IgD-negative memory B cell (primary cell): ENCODE measurements around the gene F3. TPM values are rescaled to one million over a fixed set of nuclear protein-coding genes. Genes with fewer than 3 reads are reported as not detected.

Experiments used
- H3K27ac Mint-ChIP-seq, 3 donors: one replicate each; pipeline ENCODE4 v1.8.0; 2020 to 2022; ENCODE audit warnings: mild to moderate bottlenecking in 3 of 3, mixed read lengths in 3 of 3, moderate library complexity in 1 of 3
- H3K27me3 Mint-ChIP-seq: one replicate; pipeline ENCODE4 v1.8.0; 2021; ENCODE audit warnings: mixed read lengths
- H3K36me3 Mint-ChIP-seq: one replicate; pipeline ENCODE4 v1.8.0; 2020; ENCODE audit warnings: mild to moderate bottlenecking, mixed read lengths
- H3K4me1 Mint-ChIP-seq, 3 donors: one replicate each; pipeline ENCODE4 v1.8.0; 2020 to 2022; ENCODE audit warnings: mixed read lengths in 3 of 3, mild to moderate bottlenecking in 1 of 3
- H3K4me3 Mint-ChIP-seq, 4 donors: one replicate each; pipeline ENCODE4 v1.8.0; 2020 to 2022; ENCODE audit warnings: mild to moderate bottlenecking in 4 of 4, mixed read lengths in 4 of 4, moderate library complexity in 3 of 4
- H3K9me3 Mint-ChIP-seq, 3 donors: one replicate each; pipeline ENCODE4 v1.8.0; 2020 to 2021; ENCODE audit warnings: mixed read lengths in 3 of 3, mild to moderate bottlenecking in 1 of 3
- polyA plus RNA-seq: library from polyadenylated mRNA; unstranded; fragments of 300-500 nt; fragmentation: Illumina TruSeq; gene quantifications from one replicate; pipeline ENCODE4 v1.2.3, GENCODE V29; 2021

Gene F3
- polyA plus RNA-seq, 1 donor from 2014 or later: not detected

GRCh38 chr1:94562519-94563260 is 21.1 kb upstream of the F3 start:
- Mint-ChIP-seq H3K27ac (no peak overlapping the region), H3K4me3 (no peak overlapping the region), H3K36me3 (no peaks in the 10 kb centered on the region), H3K4me1 (no peaks in the 10 kb centered on the region), H3K27me3 (peaks cover 3% of the 10 kb centered on the region), H3K9me3 (peaks cover 0 to 1% (median 0%) of the 10 kb centered on the region in 3 donors)

GRCh38 chr1:94560333-94560732 is 18.8 kb upstream of the F3 start:
- no peak overlapping the region for H3K27ac Mint-ChIP-seq
- peaks cover 4% of the 10 kb centered on the region for H3K27me3 Mint-ChIP-seq
- H3K9me3 Mint-ChIP-seq: no peaks in the 10 kb centered on the region
- no peaks in the 10 kb centered on the region for H3K4me1 Mint-ChIP-seq
- no peaks in the 10 kb centered on the region for H3K36me3 Mint-ChIP-seq
- H3K4me3 Mint-ChIP-seq: no peak overlapping the region

- no peaks in the 10 kb centered on the region for H3K4me1 Mint-ChIP-seq
- no peak overlapping the region for H3K27ac Mint-ChIP-seq
- H3K36me3 Mint-ChIP-seq: no peaks in the 10 kb centered on the region
- peaks cover 8% of the 10 kb centered on the region for H3K27me3 Mint-ChIP-seq
- no peaks in the 10 kb centered on the region for H3K9me3 Mint-ChIP-seq
- H3K4me3 Mint-ChIP-seq: no peak overlapping the region
These were observed 18.4 kb upstream of the F3 start for GRCh38 chr1:94559921-94560320.

GRCh38 chr1:94555091-94555490 is 13.5 kb upstream of the F3 start:
- Mint-ChIP-seq H3K9me3 (no peaks in the 10 kb centered on the region), H3K36me3 (no peaks in the 10 kb centered on the region), H3K27me3 (peaks cover 9% of the 10 kb centered on the region), H3K27ac (no peak overlapping the region), H3K4me1 (no peaks in the 10 kb centered on the region), H3K4me3 (no peak overlapping the region)

GRCh38 chr1:94554580-94554979 is 13.0 kb upstream of the F3 start:
- Mint-ChIP-seq H3K27me3 (peaks cover 11% of the 10 kb centered on the region), H3K4me1 (no peaks in the 10 kb centered on the region), H3K4me3 (no peak overlapping the region), H3K27ac (no peak overlapping the region), H3K9me3 (no peaks in the 10 kb centered on the region), H3K36me3 (no peaks in the 10 kb centered on the region)

GRCh38 chr1:94553931-94554330 is 12.4 kb upstream of the F3 start:
- H3K4me1 Mint-ChIP-seq: no peaks in the 10 kb centered on the region
- no peaks in the 10 kb centered on the region for H3K36me3 Mint-ChIP-seq
- no peak overlapping the region for H3K27ac Mint-ChIP-seq
- H3K27me3 Mint-ChIP-seq: peaks cover 11% of the 10 kb centered on the region
- no peak overlapping the region for H3K4me3 Mint-ChIP-seq
- H3K9me3 Mint-ChIP-seq: no peaks in the 10 kb centered on the region

- Mint-ChIP-seq H3K27me3 (peaks cover 11% of the 10 kb centered on the region), H3K4me3 (no peak overlapping the region)
These were observed 11.8 kb upstream of the F3 start for GRCh38 chr1:94553323-94553730.

GRCh38 chr1:94552071-94552586 is 10.6 kb upstream of the F3 start:
- Mint-ChIP-seq H3K9me3 (no peaks in the 10 kb centered on the region), H3K36me3 (no peaks in the 10 kb centered on the region), H3K4me1 (no peaks in the 10 kb centered on the region), H3K27me3 (peaks cover 15% of the 10 kb centered on the region), H3K27ac (no peak overlapping the region), H3K4me3 (no peak overlapping the region)

More at GRCh38 chr1:94553323-94553730, 11.8 kb upstream of the F3 start:
- H3K27ac Mint-ChIP-seq: no peak overlapping the region
- H3K36me3 Mint-ChIP-seq: no peaks in the 10 kb centered on the region
- no peaks in the 10 kb centered on the region for H3K4me1 Mint-ChIP-seq
- H3K9me3 Mint-ChIP-seq: no peaks in the 10 kb centered on the region

GRCh38 chr1:94551449-94551848 is 9.9 kb upstream of the F3 start:
- Mint-ChIP-seq H3K9me3 (peaks cover 0 to 3% (median 0%) of the 10 kb centered on the region in 3 donors), H3K36me3 (no peaks in the 10 kb centered on the region), H3K27me3 (peaks cover 15% of the 10 kb centered on the region), H3K4me3 (no peak overlapping the region), H3K4me1 (no peaks in the 10 kb centered on the region), H3K27ac (no peak overlapping the region)

- no peak overlapping the region for H3K27ac Mint-ChIP-seq
These were observed 9.3 kb upstream of the F3 start for GRCh38 chr1:94550800-94551241.

GRCh38 chr1:94550396-94550795 is 8.8 kb upstream of the F3 start:
- peaks cover 0 to 3% (median 0%) of the 10 kb centered on the region in 3 donors for H3K9me3 Mint-ChIP-seq
- H3K4me3 Mint-ChIP-seq: no peak overlapping the region
- H3K27me3 Mint-ChIP-seq: peaks cover 12% of the 10 kb centered on the region
- H3K4me1 Mint-ChIP-seq: no peaks in the 10 kb centered on the region
- H3K36me3 Mint-ChIP-seq: no peaks in the 10 kb centered on the region
- no peak overlapping the region for H3K27ac Mint-ChIP-seq

More at GRCh38 chr1:94550800-94551241, 9.3 kb upstream of the F3 start:
- H3K9me3 Mint-ChIP-seq: peaks cover 0 to 3% (median 0%) of the 10 kb centered on the region in 3 donors
- H3K4me1 Mint-ChIP-seq: no peaks in the 10 kb centered on the region
- no peaks in the 10 kb centered on the region for H3K36me3 Mint-ChIP-seq
- no peak overlapping the region for H3K4me3 Mint-ChIP-seq
- H3K27me3 Mint-ChIP-seq: peaks cover 15% of the 10 kb centered on the region

- Mint-ChIP-seq H3K4me1 (no peaks in the 10 kb centered on the region), H3K27ac (no peak overlapping the region), H3K36me3 (no peaks in the 10 kb centered on the region), H3K4me3 (no peak overlapping the region), H3K27me3 (peaks cover 8% of the 10 kb centered on the region), H3K9me3 (peaks cover 0 to 3% (median 0%) of the 10 kb centered on the region in 3 donors)
These were observed 8.1 kb upstream of the F3 start for GRCh38 chr1:94549706-94550105.

GRCh38 chr1:94544706-94545490 is 3.3 kb upstream of the F3 start:
- peaks cover 6 to 11% (median 7%) of the 10 kb centered on the region in 3 donors for H3K4me1 Mint-ChIP-seq
- no peak overlapping the region for H3K27ac Mint-ChIP-seq
- H3K36me3 Mint-ChIP-seq: no peaks in the 10 kb centered on the region
- peak overlapping the region in 1 of 4 donors; percentile 36 for H3K4me3 Mint-ChIP-seq
- H3K27me3 Mint-ChIP-seq: peaks cover 32% of the 10 kb centered on the region
- H3K9me3 Mint-ChIP-seq: peaks cover 0 to 3% (median 0%) of the 10 kb centered on the region in 3 donors

- Mint-ChIP-seq H3K27me3 (peaks cover 31% of the 10 kb centered on the region), H3K4me1 (peaks cover 6 to 11% (median 7%) of the 10 kb centered on the region in 3 donors), H3K27ac (no peak overlapping the region), H3K9me3 (peaks cover 0 to 3% (median 0%) of the 10 kb centered on the region in 3 donors), H3K4me3 (peak overlapping the region in 1 of 4 donors; percentile 36), H3K36me3 (no peaks in the 10 kb centered on the region)
These were observed 2.5 kb upstream of the F3 start for GRCh38 chr1:94543893-94544635.

- Mint-ChIP-seq H3K9me3 (peaks cover 0 to 3% (median 0%) of the 10 kb centered on the region in 3 donors), H3K4me1 (peaks cover 6 to 11% (median 7%) of the 10 kb centered on the region in 3 donors), H3K4me3 (peak overlapping the region; percentile 40 to 81 (median 64)), H3K27me3 (peaks cover 38% of the 10 kb centered on the region), H3K27ac (no peak overlapping the region), H3K36me3 (no peaks in the 10 kb centered on the region)
These were observed 1.4 kb upstream of the F3 start for GRCh38 chr1:94543001-94543400.
